HCT116 (cell line): ENCODE data around the gene ARPP21.

Experiments
- CEBPB ChIP-seq: IDR thresholded peaks from 2 replicates; pipeline ENCODE4 v1.6.1; 2012; ENCODE audit warnings: low read depth
- CTCF ChIP-seq, 3 experiments: fragments of 200-600 bp in 1 of 3; sonication (generic) in 1 of 3; IDR thresholded peaks in 2 of 3; conservative IDR thresholded peaks in 1 of 3; 2 replicates each; pipeline ENCODE4 v1.5.1; 2012 to 2017; ENCODE audit warnings: low read depth in 2 of 3, low read length in 2 of 3, antibody characterized with exemption in 1 of 3, borderline replicate concordance in 1 of 3, control low read depth in 1 of 3, mild to moderate bottlenecking in 1 of 3, mixed read lengths in 1 of 3, mixed run types in 1 of 3, moderate library complexity in 1 of 3; ENCODE audit not compliant: insufficient read depth in 1 of 3
- EGR1 ChIP-seq: IDR thresholded peaks from 2 replicates; pipeline ENCODE4 v1.6.1; 2012; ENCODE audit warnings: low read depth
- EZH2phosphoT487 ChIP-seq: fragments of 200-600 bp; IDR thresholded peaks from 2 replicates; pipeline ENCODE4 v1.6.1; 2018; ENCODE audit warnings: antibody characterized with exemption, borderline replicate concordance
- POLR2A ChIP-seq: IDR thresholded peaks from 2 replicates; pipeline ENCODE4 v1.7.0; 2011; ENCODE audit warnings: borderline replicate concordance; ENCODE audit not compliant: insufficient read depth, insufficient read length; ENCODE audit errors: extremely low read depth
- POLR2AphosphoS5 ChIP-seq: IDR thresholded peaks from 2 replicates; pipeline ENCODE4 v1.6.1; 2011; ENCODE audit warnings: mild to moderate bottlenecking, low read depth, low read length, moderate library complexity
- REST ChIP-seq: IDR thresholded peaks from 2 replicates; pipeline ENCODE4 v1.6.1; 2012; ENCODE audit warnings: low read depth
- ZBTB33 ChIP-seq: IDR thresholded peaks from 2 replicates; pipeline ENCODE4 v1.6.1; 2011; ENCODE audit warnings: mild to moderate bottlenecking, low read length, moderate library complexity; ENCODE audit not compliant: insufficient replicate concordance; ENCODE audit errors: extremely low read depth
- ZFX ChIP-seq: fragments of 450-650 bp; IDR thresholded peaks from 2 replicates; pipeline ENCODE4 v1.6.1; 2017

- TF ChIP-seq EGR1 = no peak
- TF ChIP-seq ZBTB33 = no peak
- no peak for TF ChIP-seq CEBPB
- no peak for TF ChIP-seq POLR2A
- no peak for TF ChIP-seq CTCF (IDR thresholded peaks at IDR 0.05 in 2 of 3, conservative IDR thresholded peaks at IDR 0.05 in 1 of 3; ENCODE audit: borderline replicate concordance in 1 of 3, insufficient read depth in 1 of 3, low read depth in 2 of 3, low read length in 2 of 3)
- TF ChIP-seq REST = no peak
- TF ChIP-seq ZFX = no peak
- no peak for TF ChIP-seq POLR2AphosphoS5
- no peak for TF ChIP-seq EZH2phosphoT487
These were observed 68.6 kb downstream of the ARPP21 start for GRCh38 chr3:35707904-35708303.
